Right renal cortex interstitium (tissue), 3 donors: ENCODE results near the gene RBM3. TPM values are rescaled to one million over a fixed set of nuclear protein-coding genes. Genes with fewer than 3 reads are reported as not detected.

Experiments used
- DNase-seq, 3 donors: peaks; one replicate each; pipeline ENCODE4 v3.0.0-alpha.2; 2013; ENCODE audit warnings: low read depth in 3 of 3, low spot score in 2 of 3
- polyA plus RNA-seq, 3 donors: library from polyadenylated mRNA; unstranded; fragments of 120-200 nt; gene quantifications; one replicate each; pipeline ENCODE4 v1.2.1, GENCODE V29; 2013; ENCODE audit not compliant: insufficient read length in 3 of 3

The RBM3 gene
- polyA plus RNA-seq, 3 donors = 299 to 341 (median 338) TPM

DNA sequence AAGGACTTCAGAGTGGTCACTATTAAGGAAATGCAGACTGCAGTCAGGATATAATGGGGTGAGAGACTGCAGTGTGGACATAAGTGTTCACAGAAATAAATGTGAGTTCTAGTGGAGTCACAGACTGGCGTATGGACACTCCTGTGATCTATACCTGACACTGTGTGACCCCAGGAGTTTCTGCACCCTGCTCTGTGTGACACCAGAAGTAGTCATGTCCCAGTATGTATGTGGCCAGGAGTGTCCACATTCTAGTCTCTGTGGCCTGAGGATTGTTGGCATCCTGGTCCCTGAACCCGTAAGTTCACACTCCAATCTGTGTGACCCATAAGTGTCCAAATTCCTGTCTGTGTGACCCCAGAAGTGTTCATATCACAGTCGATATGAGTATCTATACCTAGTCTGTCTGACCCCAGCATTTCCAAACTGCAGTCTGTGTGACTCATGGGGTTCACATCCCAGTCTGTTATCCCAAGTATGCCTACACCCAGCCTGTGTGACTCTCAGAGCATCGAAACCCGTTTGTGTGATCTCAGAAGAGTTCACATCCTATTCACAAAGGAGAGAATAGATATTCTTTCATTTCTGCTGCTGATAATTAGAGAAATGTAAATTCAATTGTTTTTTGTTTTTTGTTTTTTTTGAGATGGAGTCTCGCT is 39.3 kb downstream of the RBM3 start:
- DNase-seq = no peak

DNA sequence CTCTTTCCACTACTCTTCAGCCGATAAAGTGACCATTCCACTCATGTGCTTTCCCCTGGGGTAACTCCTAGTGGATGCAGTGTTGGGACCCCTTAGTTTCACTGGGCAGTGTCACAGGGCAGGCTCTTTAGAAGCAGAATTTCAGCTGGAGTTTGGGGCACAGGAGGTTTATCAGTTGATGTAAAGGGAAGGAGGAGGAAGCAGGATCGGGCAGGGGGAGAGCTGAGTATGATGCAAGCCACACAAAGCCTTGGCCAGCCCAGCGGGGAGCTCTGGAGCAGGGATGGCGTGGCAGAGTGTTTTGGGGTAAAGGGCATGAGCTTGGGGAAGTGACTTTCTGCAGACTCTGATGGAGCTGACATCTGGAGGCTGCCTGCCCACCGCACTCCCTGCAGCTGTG is 42.3 kb downstream of the RBM3 start:
- DNase-seq = no peak

DNA sequence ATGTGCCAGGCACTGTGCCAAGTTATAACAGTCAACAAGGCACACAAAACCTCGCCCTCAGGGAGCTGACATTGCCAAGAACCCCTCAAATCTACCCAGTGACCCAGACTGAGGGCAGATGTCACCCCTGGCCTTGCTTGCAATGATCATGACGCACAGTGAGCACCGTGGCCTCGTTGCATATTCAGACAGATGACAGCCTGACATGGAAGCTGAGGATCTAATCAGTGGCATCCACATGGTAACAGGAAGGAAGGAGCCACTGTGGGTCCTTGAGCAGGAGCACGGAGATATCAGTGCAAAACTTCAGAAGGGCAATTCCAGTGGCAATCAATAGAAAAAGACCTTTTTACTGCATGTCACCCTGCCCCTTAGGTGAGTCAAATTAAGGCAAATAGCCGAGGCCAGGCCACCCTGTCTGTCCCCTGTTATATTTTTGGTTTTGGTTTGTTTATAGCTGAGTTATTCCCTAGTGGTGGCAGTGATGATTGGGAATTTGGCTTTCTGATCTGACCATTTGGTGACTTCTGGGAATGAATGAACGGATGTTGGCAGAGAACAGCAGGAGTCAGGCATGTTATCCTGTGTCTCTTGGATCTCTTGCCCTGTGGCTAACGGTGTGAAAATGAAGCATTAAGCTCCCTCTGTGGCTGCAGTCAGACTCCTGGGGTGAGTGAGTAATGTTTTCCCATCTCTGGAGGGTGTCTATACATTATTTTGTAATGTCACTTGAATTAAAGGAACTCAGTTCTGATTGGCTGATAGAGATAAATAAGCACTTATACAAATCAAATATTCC is 43.5 kb downstream of the RBM3 start:
- no peak for DNase-seq

DNA sequence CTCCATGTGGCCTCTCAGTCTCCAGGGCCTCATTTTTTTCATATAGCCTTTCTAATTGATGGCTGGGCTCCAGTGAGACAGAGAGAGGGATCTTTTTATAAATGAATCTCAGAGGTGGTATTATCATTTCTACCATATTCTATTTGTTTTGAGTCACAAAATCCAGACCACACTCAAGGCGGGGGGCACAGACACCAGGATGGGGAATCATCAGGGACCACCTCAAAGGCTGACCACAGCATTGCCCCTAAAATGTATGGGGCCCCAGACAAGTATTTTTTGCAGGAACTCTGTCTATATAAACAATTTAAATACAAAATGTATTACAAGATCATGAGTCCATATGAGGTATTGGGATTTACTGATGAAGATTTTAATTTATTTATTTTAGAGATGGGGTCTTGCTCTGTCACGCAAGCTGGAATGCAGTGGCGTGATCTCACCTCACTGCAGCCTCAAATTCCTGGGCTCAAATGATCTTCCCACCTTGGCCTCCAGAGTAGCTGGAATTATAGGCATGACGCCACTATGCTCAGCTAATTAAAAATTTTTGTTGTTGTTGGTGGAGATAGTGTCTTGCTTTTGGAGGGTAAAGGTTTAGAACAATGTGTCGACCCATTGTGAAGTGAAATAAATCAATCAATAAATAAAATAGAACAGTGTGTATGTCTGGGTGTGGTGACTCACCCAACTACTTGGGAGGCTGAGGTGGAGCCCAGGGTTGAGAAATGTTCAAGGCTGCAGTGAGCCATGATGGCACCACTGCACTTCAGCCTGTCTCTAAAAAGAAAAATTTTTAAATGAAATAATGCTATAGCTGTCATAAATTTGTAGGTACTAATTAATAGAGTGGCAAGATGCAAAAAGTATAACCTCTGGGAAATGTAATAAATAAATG is 52.4 kb downstream of the RBM3 start:
- DNase-seq = no peak

Other genes with a start within 250 kb of the RBM3 start
- not detected for gene SSX3, start 217.8 kb upstream of the RBM3 start, polyA plus RNA-seq
- gene SSX4, start 190.9 kb upstream of the RBM3 start, polyA plus RNA-seq = not detected
- gene SSX4B, start 162.5 kb upstream of the RBM3 start, polyA plus RNA-seq = not detected
- 1 to 10 TPM; 3.2 to 6.0 (median 4.1) TPM for gene SLC38A5, start 104.2 kb upstream of the RBM3 start, polyA plus RNA-seq
- gene FTSJ1, start 98.3 kb upstream of the RBM3 start, polyA plus RNA-seq = 10 to 100 TPM; 32.2 to 35.6 (median 34.8) TPM
- 1 to 10 TPM; 6.8 to 7.5 (median 7.1) TPM for gene PORCN, start 65.5 kb upstream of the RBM3 start, polyA plus RNA-seq
- 10 to 100 TPM; 68.3 to 77.3 (median 70.3) TPM for gene EBP, start 52.7 kb upstream of the RBM3 start, polyA plus RNA-seq
- gene TBC1D25, start 34.8 kb upstream of the RBM3 start, polyA plus RNA-seq = 1 to 10 TPM; 7.7 to 9.5 (median 9.5) TPM
- gene WDR13, start 23.0 kb downstream of the RBM3 start, polyA plus RNA-seq = 100 to 1,000 TPM; 101 to 128 (median 121) TPM
- gene WAS, start 109.3 kb downstream of the RBM3 start, polyA plus RNA-seq = 1 to 10 TPM; 2.8 to 3.0 (median 2.9) TPM
- 1 to 10 TPM; 5.7 to 6.5 (median 6.0) TPM for gene SUV39H1, start 122.2 kb downstream of the RBM3 start, polyA plus RNA-seq
- gene GLOD5, start 187.3 kb downstream of the RBM3 start, polyA plus RNA-seq = 1 to 10 TPM; 1.1 to 2.8 (median 1.5) TPM
- under 1 TPM; 0.40 to 0.74 (median 0.74) TPM for gene GATA1, start 212.1 kb downstream of the RBM3 start, polyA plus RNA-seq
- 100 to 1,000 TPM; 140 to 164 (median 141) TPM for gene HDAC6, start 227.6 kb downstream of the RBM3 start, polyA plus RNA-seq